HG02943 (cell line): ENCODE results near the gene UFD1.

Source experiments
- ATAC-seq: cut with Tn5 transposase; IDR thresholded peaks from one replicate; pipeline ENCODE4 v1.9.1; 2021; ENCODE audit warnings: mild to moderate bottlenecking, low read depth, moderate library complexity; ENCODE audit not compliant: unreplicated experiment

The UFD1 gene

DNA sequence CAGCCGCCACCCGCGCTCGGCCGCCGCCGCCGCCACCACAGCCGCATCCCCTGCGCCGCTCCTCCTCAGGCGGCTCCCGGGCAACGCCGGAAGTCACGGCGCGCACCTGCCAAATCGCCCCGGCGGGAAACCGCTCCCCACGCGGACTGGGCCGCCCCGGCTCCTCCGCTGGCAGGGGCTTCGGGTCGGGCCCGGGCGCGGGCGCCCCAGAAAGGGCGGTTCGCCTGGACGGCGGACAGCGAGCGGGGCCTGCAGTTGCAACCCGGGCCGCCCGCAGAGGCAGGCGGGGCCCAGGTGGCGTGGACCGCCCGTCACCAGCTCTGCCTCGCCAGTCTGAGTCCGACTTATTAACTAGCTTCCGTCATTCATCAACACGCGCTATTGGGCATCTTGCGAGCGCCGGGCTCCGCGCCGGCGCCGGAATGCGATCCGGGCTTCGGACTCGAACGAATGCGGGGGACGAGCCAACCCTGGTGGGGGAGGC lies 47.3 kb downstream of the UFD1 start, which contains the start of gene HIRA:
HIRA (minus strand) TSS at position 85 of the 484 bp plus-strand sequence. CDS start 257 bp downstream, outside the sequence.
- ATAC-seq = peak; percentile 47

DNA sequence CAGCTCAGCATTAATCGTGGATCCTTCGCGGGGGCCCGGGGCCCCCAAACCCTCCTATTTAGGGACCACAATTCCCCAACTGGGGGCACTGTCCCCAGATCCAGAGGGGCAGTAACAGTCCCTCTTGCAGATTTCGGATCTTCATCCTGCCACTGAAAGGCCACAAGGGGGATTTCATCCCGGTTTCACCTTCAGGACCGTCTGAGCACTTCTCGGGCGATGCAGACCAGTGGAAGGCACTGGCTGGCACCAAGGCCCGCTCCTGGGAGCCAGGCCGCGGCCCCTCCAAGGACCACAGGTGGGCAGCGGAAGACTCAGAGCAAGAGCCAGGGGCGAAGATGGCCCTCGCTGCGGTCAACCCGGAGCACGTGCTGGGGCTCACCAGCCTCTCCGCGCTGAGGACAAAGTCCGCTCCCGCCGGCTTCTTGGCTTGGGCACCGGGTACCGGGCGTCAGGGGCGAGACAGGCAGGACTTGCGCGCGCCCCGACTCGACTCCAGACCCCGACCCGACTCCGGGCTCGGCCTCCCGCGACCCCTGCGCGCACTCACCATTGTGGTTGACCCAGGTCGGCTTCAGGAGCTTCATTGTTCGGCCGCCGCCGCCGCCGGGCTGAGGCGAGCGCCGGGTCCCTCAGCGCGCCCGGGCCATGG lies 48.0 kb downstream of the UFD1 start:
- ATAC-seq = no peak

DNA sequence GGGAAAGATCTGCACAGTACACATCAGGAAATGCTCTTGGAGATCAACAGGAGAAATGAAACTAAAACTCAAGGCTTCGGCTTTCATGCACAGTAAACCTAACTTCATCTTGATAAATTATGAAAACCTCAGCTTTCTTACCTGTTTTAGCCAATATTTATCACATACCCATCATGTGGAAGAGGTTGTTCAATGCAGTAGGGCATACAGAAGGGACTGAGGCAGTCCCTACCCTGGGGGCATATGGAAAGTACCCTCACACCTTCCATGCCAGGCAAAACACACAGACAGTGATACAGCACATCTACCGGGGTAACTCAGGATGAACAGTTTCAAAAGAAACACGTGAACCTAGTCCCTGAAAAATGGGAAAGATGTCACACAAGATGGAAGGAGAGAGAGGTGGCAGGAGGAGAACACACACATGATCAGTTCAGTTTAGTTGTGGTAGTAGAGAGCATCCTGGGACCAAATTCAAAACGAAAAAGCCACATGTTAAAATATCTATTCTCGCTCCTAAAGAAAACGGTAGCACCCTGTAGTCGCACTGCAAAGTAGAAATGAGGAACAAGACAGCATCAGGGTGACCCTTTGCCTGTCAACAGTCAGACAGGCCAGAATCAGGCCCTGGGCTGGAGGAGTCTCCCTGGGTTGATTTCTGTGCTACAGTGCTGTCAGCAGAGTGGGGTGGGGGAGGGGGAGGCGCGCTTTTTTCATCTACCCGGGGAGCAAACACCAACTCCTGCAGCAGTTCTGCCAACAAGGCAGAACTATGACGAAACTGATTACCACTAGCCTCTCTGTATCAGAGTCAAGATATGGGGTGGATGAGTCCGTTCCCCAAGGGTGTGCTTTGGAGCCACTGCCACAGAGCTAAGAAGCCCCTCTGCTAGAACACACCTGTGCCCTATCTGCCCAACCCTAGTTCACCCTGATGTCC lies 48.8 kb downstream of the UFD1 start:
- ATAC-seq = no peak

DNA sequence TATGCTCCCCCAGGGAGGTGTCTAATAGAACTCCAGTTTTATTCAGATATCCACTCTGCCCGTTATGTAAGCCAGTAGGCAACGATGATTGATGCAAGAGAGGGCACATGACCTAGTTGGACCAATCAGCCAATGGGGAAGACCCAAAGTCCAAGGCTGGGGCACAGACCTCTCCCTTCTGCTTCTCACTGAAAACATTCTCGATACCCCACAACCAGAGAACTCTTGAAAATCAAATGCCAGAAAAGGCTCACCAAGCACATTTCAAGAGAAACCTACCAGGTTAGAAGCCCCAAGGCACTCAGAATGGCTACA lies 54.9 kb downstream of the UFD1 start:
- no peak for ATAC-seq

DNA sequence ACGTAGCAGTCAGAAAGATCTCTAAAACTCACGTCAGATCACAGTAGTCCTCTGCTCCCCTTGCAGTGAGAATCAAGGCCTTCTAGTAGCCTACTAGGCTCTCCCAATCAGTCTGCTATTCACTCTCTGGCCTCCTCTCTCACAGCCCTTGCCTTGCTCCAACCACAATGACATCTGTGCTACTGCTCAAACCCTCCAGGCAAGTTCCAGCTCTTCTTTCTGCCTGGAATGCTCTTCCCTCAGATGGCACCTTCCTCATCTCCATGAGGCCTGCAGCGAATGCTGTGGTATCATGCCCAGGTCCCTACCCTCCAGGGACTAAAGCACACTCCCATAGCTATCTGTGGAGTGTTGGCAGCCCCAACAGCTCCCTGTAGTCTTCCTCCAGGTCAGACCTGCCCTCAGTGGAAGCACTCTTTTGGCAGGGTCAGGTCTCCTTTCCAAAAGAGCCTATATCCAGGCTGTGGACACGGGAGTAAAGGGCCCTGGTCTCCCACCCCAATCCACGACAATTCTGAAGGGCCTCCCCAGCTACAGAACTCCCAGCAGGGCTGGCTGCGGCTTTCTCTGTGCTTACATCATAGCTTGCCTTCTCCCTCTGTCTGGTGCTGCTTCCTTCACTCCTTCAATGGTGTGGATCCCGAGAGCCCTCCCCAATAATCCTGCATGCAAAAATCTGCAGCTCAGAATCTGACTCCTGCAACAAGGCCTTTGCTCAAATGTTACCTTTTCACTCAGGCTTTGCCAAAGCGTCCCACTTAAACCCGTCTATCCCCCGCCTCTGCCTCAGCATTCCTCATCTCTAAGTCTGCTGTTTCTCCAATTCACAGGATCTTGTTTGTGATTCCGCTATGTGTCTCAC lies 56.3 kb downstream of the UFD1 start:
- no peak for ATAC-seq

DNA sequence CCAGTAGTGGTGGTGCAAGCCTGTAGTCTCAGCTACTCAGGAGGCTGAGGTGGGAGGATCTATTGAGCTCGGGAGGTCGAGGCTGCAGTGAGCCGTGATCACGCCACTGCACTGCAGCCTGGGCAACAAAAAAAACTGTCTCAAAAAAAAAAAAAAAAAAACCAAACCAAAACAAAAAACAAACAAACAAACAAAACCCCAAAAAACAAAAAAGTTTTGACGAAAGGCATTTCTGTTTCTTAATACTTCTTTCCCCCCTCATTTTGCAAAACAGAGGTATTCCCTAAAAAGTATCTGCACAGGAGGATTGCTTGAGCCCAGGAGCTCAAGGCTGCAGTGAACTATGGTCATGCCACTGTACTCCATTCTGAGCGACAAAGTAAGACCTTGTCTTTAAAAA lies 58.7 kb downstream of the UFD1 start:
- no peak for ATAC-seq

DNA sequence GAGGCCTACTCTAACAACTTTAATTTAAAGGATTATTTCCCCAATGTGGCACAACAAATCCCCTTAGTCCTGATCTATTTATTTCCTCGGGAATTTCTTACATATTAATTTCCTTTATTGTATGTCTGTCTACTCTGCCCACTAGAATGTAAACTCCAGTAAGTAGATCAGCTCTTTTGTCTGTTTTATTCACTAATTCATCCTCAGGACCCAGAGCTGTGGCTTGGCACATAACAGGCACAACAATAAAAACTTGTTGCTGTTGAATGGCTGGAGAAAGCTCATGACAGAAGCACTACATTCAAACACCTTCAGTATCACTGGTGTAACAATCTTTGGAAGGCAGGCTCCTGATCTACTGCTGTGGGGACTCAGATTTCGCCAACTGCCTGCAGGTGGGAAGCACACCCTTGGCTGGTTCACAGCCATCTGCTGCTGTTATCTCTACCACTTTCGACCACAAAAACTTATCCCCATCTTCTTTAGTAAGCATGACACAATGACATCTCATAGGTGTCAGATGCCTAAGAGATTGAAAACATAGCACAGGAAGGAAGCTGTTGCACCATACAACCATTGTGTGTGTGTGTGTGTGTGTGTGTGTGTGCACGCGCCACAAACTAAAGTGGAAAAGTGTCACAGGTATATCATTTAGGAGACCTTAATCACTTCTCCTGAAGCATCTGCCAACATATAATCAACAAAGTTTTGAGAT lies 59.4 kb downstream of the UFD1 start:
- ATAC-seq = no peak

DNA sequence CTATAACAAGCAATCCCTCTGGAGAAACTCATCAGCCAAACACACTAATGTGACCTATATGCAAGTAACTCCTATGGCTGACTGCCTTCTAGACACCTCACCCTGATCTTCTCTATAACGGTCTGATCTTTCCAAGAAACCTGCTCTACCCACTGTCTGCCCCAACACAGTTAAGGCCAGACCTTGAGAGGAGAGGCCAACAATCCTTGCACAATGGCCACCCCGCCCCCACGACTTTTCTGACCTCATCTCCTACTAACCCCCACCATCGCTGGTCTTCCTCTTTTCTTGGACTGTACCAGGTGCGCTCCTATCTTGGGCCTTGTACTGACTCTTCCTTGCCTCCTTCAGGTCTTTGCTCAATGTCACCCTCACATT lies 59.9 kb downstream of the UFD1 start:
- ATAC-seq = no peak

DNA sequence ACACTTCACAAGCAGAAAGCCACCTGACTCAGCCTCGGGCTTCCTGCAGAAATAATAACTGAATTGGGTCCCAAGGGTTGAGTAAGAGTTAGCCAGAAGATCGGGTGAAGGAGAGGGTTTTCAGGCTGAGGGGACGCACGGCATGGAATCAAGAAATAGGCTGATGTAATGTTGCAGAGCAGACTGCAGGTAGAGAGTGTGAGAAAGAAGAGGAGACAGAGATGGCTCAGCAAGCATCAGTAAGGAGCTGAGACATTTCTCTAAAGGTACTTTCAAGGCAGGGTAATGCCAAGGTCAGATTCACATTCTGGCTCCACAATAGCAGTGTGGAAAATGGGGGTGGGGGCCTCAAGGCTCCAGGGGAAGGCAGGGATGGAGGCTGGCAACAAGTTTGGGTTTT lies 66.1 kb downstream of the UFD1 start:
- ATAC-seq = no peak

DNA sequence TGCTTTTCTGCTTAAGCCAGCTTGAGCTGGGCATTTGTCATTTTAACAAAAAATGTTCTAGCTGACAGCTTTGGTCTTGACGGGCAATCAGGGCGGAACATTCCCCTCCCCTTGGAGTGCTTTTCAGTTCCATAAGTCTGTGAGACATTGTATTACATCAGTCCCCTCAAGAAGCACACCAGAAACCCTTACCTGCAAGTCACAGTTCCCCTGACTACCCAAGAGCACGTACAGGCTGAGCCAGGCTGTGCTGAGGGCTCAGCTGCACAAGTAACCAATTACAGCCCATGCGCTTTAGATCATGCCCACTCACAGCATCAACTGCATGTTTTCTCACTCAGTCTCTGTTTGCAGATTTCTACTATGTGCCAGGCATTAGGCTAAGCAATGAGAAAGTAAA lies 66.5 kb downstream of the UFD1 start:
- ATAC-seq = no peak

DNA sequence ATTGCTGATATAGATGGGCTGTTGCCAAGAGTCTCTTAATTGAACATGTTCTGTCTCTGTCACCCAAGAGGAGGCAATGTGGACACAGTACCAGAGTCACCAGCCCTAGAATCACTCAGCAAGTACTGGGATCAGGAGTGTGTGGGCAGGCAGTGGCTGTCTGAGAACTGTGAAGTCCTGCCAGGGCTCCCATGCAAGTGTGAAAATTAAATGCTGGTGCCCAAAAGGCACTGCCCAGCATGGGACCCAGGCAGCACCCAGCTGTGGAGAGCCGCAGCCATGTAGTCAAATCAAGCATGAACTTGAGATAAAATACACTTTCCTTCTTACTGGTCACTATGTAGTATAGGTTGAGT lies 67.3 kb downstream of the UFD1 start:
- no peak for ATAC-seq

DNA sequence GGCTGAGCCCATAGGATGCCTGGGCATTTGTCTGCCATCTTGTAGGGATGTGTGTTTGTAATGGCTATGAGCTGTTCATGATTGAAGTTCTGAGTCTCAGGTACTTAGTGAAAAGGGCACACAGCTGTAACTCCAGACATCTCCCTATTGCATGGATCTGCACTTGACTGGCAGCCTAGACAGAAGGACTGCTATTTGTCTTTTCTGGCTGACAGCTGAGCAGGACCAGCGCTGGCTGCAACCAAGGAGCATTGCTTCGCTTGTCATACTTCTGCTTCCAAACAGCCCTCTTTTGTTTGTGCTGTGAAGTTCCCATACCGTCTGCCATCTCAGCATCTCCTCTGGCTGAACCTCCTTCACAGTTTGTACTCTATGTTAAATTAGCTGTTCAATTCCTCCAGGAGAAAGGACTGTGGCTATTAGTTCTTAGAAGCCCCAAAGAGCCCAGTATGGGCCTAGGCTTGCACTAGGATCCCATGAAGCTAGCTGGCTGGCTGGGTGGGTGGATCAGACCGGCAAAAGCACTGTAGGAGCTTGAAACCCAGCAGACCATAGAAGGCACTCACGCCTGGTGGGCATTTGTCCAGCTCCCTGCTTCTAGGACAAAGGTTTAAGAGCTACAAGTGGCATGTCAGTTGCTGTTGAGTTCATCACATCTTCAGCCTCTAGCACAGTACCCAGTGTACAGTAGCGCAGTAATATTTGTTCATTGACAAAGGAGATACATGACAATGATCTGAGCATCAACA lies 67.9 kb downstream of the UFD1 start:
- no peak for ATAC-seq

DNA sequence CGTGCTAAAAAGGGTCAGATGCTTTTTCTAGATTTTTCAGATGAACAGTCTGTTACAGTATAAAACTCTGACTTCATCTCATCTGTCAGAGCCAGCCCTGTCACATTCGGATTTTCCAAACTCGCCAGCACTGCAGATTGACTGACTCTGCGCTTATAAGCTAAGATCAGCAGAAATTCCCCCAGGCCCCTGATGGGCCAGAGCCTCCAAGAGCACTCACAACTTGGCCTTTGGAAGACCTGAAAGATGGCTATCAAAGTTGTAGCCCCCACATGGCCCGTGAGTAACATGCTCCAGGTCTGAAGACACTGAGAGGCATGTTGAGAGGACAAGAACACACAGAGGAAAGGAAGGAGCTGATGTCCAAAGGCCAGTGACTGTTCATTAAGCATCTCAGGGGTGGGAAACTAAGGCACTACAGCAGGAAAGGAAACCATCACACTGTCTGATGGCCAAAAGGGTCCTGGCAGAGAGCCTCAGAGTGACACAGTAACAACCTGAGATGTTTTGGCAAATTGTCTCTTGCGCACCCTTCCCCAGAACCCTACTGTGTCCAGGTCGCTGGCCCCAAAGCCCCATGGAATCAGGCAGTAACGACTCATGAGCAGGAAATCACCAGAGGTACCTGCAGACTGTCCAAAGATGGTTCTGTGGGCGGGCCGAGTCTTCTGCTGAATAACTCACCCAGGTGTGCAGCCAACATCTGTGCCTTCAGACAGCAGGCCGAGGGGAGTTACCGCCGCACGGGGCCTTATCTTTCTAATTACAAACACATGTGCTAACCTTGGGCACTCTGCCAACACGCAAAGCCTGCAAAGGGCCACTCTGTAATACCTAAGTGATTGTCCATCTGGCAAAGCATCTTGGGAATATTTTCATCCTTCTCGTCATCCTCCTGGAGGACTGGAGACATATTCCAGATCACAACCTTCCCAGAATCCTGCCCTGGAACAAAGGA lies 71.1 kb downstream of the UFD1 start:
- ATAC-seq = no peak

DNA sequence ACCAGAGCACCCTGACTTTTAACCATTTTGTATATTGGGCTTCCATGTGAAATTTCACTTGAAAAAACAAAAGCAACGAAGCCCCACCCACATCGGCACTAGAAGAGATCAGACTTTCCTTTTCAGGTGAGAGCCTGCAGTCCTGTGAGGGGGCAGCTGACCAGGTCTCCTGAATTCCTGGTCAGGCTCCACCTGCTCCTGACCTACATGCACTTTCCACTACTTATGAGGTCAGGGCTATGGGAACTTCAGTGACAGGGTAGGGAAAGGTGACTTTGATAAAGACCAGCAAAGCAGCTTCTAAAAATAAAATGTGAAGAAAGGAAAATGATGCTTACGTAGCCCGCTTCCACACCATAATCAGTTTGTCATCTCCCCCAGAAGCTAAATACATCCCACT lies 72.1 kb downstream of the UFD1 start:
- ATAC-seq = no peak

DNA sequence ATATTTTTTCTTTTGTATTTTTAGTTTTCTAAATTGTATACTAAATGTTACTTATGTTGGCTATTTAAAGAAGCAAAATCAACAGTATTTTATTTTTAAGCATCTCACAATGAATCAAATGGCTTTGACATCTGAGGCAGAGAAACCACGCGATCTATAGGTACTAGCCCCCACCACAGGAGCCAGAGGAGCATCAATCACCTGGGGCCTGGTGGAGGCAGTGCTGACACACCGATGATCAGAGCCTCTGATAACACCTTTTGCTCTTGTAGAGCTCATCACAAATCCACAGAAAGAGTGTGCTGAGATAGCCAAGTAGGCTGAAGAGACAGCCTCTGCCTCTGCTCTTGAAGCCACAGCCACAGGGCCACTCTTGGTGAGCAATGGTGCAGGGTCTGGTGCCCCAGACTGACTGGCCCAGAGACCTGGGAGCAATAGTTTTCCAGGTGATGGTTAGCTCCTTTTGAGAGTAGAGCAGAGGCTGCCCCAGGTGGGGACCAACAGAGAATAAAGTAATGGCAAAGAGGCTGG lies 72.6 kb downstream of the UFD1 start:
- no peak for ATAC-seq

DNA sequence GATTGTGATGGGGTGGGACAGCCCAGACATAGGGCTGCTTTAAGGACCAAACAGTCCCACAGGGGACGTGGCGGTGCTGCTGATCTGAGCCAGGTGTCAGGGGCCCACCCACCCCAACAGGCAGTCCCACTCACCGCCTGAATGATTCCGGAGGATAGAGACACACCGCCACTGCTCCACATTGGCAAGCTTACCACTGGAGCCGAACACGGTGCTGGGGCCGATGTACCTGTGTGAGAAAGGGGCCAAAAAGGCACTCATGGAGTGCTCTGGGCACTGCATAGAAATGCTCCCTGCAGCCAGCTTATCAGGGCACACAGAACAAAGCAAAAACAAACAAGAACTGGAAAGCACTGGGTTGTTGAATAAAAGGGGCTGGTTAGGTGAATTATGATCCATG lies 73.3 kb downstream of the UFD1 start:
- ATAC-seq = no peak

DNA sequence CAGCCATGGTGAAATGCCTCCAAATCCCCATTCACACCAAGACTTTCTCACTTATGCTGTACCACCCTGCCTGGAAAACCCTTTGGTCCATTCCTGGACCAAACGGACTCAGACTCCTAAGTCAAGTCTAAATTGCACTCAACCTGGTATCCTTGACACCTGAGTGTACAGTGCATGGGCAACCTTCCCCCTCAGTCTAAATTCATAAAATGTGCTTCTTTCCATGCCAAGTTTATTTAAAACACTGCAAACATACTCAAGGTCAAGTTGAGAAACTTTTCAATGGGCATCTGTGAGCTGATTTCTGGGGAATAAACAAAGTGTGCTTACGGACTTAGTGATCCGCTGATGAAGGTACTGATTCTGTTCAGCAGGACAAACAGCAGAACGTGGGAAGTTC lies 73.9 kb downstream of the UFD1 start:
- ATAC-seq = no peak

DNA sequence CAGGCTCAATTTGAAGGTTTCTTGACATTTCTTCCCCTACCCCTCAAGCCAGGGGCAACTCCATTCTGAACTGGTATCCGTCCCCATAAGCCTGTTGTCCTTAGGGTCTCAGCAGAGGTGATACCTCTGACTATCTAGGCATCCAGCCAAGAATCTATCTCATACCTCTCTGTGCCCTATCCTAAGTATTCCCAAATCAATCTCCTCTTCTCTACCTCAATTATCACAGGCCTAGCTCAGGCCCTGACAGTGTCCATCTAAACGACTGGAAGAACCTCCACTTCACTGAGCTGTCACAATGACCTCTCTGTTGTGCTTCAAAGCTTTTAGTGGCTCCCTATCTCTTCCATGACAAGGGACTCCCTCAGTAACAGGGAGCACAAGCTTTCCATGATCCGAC lies 74.3 kb downstream of the UFD1 start:
- ATAC-seq = no peak
